GM19099 (cell line): ENCODE results near the gene NSL1.

Experiments
- POLR2A ChIP-seq: IDR thresholded peaks from 3 replicates; pipeline ENCODE4 v1.6.1; 2011; ENCODE audit warnings: low read depth; ENCODE audit not compliant: insufficient read length; ENCODE audit errors: extremely low read depth

Gene NSL1

DNA sequence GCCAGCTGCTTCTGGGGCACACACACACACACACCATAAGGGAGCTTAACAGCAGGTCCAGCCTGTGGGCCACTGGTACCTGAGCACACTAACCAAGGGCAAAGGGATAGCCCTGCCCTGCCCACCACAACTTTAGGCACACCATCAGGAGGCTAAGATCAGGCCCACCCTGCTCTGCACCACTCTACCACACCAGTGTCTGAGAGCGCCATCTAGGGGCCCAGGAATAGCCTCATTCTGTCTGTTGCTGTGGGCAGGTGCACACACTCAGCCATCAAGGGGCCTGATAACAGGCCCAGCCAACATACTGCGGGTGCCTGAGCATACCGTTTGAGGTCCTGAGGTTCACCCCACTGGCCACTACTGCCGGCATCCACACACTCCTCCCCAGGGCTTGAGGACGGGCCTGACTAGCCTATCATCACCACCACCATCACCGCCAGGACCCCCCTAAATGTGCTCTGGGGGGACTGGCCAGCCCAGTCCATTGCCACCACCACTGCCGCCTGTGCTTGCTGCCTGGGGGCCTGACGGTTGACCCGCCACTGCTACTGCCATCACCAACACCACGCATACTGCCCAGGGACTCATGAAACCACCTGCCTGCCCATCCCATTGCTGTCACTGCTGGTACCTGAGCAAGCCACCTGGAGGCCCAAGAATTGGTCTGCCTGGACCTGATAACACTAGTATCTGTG lies 31.3 kb downstream of the NSL1 start:
- no peak for TF ChIP-seq POLR2A

DNA sequence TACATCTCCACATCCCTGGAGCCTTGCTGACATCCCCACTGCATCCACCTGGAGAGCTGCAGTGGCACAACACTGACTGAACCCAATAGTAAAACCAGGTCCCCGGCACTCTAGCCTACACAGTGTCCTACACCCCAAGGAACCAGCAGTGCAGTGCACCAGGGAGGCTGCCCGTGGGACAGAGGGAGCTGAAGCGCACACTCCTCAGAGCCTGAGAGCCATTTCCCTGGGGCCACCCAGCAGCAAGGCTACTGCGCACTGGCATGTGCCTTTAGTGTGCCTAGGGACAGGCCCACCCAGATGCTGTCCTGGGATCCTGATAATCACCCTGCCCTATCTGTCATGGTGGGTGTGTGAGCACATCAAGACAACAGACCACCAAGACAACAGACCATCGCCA lies 31.9 kb downstream of the NSL1 start:
- TF ChIP-seq POLR2A, result no peak

DNA sequence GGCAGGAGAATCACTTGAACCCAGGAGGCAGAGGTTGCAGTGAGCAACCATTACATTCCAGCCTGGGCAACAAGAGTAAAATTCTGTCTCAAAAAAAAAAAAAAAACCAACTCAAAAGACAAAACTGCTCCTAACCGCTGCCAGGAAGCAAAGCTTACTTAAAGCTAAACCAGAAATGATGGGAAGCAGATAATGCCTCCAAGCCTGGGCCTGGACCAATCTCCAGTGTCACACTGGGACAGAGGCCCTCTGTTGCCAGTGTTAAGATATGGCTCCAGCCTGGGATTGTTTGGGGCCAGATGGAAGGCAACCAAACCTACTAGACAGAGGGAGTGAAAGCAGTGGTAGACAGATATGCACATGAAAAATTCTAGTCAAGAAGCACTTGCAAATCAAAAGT lies 36.9 kb downstream of the NSL1 start:
- TF ChIP-seq POLR2A, result no peak

- TF ChIP-seq POLR2A, result no peak
Observed at GRCh38 chr1:212754193-212754592, 37.4 kb downstream of the NSL1 start.

DNA sequence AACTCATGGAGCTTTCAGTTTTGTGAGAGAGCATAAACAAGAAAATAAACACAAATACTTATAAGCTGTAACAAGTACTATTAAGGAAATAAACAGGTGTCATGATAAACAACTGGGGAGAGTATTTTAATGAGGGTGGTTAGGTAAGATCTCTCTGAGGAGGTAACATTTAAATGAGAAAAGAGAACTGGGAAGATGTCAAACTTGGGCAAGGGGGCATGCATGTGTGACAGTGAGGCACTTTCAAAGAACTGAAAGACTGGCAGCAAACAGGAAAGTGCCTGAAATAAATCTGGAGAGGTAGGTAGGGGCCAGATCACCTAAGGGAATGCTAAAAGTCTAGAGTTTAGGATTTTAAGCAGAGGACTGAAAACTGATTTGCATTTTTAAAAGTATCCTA lies 37.8 kb downstream of the NSL1 start:
- TF ChIP-seq POLR2A, result no peak

GRCh38 chr1:212752934-212753497 lies 38.6 kb downstream of the NSL1 start:
- TF ChIP-seq POLR2A, result no peak

DNA sequence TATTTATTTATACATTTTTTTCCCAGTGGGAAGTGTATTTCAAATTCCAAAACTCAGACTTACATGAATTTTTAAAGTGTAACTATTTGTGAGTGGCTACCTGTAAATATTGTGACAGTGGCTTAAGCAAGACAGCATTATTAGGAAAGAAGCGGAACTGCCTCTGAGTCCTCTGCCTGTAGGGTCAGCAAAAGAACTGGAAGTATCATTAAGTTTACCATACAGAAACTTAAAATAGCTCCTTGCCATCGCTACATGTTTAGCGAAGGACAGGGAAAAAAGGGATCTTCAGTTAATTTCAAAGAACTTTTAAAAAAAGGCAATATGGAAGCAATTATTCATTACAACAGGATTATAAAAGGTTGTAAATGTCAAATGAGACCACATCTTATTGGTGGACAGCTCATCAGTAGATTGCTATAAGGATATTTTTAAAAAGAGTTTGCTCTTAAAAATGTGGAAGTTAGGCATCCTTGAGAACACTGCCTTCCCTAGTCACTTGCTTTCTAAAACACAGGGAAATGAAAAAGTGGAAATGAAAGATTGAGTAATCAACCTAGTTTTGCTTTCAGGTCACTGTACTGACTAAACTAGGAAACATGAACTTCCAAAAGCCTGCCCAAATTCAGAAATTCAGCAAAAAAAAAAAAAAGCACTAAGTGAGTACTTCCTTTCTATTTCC lies 39.2 kb downstream of the NSL1 start:
- no peak for TF ChIP-seq POLR2A

DNA sequence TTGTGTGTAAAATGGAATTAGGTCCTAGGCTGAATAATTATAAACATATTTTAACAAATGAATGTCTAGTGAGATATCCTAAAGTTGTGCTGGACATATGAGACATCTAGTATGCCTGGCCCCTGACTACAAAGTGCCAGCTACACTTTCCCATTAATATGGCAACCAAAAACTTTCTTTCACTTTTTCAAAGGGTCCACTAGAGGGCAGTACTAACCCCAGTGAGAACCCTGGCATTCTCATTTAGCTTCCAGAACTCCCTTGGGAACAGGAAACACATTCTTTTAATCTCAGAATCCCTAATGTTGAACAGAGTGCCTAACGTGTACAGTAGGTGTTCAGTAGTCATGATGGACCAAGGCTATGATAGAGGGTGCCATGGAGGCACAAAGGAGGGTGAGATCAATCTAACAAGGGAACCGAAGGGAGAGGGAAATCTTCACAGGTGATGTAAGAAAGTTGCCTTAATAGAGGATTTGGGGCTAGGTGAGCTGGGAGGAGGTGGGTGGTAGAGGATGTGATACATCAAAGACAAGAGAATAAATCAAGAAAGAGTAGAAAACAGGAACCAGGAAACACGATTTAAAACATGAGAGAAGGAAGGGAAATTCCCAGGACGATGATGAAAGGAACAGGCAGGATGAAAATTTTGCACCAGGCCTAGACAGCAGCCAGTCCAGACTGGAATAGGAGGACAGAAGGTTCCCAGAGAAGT lies 41.6 kb downstream of the NSL1 start:
- TF ChIP-seq POLR2A, result no peak

GRCh38 chr1:212746546-212746945 lies 45.0 kb downstream of the NSL1 start:
- no peak for TF ChIP-seq POLR2A

GRCh38 chr1:212745303-212745702 lies 46.3 kb downstream of the NSL1 start:
- no peak for TF ChIP-seq POLR2A

- TF ChIP-seq POLR2A, result no peak
Observed at GRCh38 chr1:212743901-212744475, 47.6 kb downstream of the NSL1 start.

DNA sequence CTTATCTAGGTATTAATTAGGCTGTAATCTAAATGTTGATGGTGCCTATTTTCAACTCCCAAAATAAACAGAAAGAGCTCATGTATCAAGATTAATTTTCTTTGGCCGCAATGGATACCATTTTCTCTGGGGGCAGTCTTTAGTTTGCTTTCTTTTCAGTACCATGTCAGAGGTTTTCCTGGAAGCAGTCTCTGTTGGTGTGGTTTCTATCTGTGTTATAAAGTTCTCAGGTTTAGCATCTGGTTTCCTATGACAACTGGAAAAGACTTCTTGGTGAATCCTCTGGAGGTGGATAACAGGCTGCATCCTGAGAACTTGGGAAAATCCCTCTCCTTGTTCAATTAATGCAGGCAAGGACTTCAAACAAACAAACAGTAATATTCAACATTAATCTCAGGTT lies 53.2 kb downstream of the NSL1 start:
- TF ChIP-seq POLR2A, result no peak

- TF ChIP-seq POLR2A, result no peak
Observed at GRCh38 chr1:212737559-212737958, 54.0 kb downstream of the NSL1 start.

DNA sequence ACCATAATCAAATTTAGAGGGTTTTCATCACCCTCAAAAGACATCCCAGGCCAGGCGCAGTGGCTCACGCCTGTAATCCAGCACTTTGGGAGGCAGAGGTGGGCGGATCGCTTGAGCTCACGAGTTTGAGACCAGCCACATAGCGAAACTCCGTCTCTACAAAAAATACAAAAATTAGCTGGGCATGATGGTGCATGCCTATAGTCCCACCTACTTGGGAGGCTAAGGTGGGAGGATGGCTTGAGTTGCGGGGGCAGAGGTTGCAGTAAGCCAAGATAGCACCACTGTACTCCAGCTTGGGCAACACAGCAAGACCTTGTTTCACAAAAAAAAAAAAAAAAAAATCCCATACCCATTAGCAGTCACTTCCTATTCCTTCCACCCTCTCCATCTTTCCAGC lies 58.5 kb downstream of the NSL1 start:
- TF ChIP-seq POLR2A, result no peak

DNA sequence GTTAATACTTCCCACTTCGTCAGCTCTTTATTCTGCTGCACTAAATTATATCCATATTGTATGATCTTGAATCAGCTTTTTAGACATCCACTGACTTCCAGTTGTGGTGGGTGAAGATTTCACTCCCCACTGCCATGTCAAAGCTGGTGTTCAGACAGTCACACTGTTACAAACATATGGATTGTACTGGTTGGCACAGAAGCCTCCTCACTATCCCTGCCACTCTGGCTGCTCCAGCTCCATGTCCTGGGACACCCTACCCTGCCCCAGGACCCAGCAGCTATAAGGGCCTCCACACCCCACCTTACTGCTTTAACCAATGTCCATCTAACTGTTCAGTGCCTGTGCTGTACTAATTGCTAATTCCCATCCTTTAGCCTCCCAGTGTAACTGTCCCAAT lies 59.9 kb downstream of the NSL1 start:
- no peak for TF ChIP-seq POLR2A
